ENCODE results near the gene MOB3B.
A peak's percentile ranks its signal among the peaks of the same experiment; 100 is the strongest.
"Not testable (repeated sequence)": the region's sequence is repeated elsewhere in the genome, so short reads cannot be mapped to it uniquely, and the experiment has no call there.

Gene MOB3B

DNA sequence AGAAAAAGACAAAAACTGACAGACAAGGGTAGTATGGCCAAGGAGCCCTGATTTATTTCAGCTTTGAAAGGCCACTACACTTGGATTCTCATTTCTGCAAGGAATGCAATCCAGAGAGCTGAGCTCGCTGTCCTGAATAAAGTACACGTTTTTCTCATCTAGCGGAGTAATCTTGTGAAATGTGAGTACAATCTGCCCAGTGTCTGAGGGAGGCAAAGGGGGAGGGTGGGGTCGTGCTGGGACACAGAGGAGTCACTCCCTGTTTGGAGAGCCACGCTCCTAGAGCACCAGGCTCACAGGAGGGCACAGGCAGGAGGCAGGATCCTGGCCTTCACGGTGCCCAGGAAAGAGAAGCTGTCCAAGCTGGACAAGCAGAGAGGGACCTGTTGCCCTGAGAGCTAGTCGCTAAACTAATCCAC lies 56.5 kb downstream of the MOB3B start:
- no peak for DNase-seq

- no peak for DNase-seq
Measured at GRCh38 chr9:27472195-27472594, 57.4 kb downstream of the MOB3B start.

- no peak for DNase-seq
Measured at GRCh38 chr9:27471789-27472188, 57.8 kb downstream of the MOB3B start.

DNA sequence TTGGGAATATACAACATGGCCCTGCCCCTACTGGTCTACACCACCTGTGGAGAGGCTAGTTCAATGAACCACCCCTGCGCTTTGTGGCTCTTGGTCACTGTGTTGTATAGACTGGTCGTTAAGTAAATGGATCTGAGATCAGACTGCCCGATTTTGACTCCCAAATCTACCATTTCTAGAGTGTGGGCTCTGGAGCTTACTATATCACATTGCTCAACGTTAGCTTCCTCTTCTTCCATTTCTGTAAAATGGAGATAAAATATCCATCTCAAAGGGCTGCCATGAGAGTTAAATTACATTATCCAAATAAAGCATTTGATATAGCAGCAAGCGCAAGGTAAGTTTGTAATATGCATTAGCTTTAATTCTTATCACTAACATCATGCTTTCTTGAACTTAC lies 58.2 kb downstream of the MOB3B start:
- no peak for DNase-seq

GRCh38 chr9:27470291-27470856 lies 59.2 kb downstream of the MOB3B start:
- no peak for DNase-seq

DNA sequence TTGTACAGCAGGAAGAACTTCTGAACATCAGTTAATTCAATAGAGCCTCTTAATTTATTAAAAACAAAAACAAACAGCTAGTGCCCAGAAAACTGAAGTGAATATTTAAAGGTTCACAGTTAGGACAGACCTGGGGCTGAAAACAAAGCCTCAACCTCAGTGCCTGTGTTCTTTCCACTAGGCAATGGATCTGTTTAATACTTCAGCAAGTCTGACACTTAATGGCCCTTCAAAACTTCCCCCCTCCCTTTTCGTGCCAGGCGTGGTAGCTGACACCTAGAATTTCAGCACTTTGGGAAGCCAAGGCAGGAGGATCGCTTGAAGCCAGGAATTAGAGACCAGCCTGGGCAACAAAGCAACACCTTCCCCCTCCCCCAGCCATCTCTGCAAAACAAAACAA lies 60.1 kb downstream of the MOB3B start:
- no peak for DNase-seq

GRCh38 chr9:27468462-27469110 lies 61.0 kb downstream of the MOB3B start:
- DNase-seq = peak in 1 of 5 experiments; percentile 9

GRCh38 chr9:27468000-27468399 lies 61.6 kb downstream of the MOB3B start:
- peak in 1 of 5 experiments; percentile 15 for DNase-seq

DNA sequence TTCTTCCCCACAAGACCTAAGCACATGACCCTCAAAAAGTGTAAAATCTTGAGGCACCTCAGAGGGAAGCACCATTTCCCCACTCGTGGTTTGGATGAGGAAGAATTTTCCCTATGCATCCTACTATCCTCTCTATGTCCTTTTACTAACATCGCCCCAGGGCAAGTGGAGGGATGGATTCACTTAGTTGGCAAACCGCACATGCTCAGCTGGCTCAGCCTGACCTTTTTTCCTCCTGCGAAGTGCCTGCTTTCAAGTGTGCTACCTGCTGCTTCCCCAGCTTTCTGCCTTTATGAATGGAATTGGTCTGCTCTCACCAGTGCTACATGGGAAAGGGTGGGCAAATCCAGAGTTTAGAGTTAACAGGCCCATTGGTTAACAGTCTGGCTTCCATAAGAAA lies 62.1 kb downstream of the MOB3B start:
- DNase-seq = no peak

DNA sequence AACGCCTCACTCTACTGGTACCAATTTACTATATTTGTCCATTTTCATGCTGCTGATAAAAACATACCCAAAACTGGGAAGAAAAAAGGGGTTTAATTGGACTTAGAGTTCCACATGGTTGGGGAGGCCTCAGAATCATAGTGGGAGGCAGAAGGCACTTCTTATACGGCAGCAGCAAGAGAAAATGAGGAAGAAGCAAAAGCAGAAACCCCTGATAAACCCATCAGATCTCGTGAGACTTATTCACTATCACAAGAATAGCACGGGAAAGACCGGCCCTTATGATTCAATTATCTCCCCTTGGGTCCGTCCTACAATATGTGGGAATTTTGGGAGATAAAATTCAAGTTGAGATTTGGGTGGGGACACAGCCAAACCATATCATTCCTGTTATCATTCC lies 63.1 kb downstream of the MOB3B start:
- DNase-seq = not testable (repeated sequence)

DNA sequence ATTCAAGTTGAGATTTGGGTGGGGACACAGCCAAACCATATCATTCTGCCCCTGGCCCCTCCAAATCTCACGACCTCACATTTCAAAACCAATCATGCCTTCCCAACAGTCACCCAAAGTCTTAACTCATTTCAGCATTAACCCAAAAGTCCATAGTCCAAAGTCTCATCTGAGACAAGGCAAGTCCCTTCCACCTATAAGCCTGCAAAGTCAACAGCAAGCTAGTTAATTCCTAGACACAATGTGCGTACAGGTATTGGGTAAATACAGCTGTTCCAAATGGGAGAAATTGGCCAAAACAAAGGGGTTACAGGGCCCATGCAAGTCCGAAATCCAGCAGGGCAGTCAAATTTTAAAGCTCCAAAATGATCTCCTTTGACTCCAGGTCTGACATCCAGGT lies 64.7 kb downstream of the MOB3B start:
- DNase-seq = not testable (repeated sequence)

DNA sequence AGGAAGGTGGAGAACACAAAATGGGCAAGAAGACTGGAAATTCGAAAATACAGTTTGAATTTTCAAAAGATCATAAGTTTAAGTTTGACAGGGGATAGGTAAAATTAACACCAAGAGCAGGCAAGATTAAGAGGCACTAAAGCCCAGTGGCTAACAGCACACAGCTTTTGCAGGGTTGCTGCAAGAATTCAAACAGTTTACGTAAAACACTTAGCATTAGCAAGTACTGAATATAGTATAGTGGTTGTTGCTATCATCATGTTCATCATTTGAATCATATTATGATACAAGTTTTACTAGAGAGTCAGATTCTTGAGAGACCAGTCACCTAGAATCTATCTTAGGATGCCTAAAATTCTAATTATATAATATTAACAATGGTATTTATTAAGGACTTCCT lies 66.8 kb downstream of the MOB3B start:
- DNase-seq = no peak

DNA sequence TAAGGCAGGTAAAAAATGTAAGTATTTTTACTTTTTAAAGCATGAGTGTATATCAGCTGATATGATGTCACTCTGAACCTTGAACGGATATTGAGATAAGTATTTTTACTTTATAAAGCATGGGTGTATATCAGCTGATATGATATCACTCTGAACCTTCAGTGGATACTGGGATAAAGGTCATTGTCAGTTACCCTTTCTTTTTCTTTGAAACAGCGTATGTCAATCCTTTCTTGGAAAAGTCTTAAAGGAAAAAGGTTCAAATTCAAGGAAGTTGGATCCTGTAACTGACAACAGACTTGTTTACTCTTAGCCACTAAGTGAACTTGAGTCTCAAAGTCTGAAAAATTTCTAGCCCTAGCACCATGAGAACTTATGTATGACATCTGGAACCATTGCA lies 67.2 kb downstream of the MOB3B start:
- DNase-seq = no peak

- DNase-seq = no peak
Measured at GRCh38 chr9:27460226-27461023, 69.2 kb downstream of the MOB3B start.

GRCh38 chr9:27457445-27457844 lies 72.2 kb downstream of the MOB3B start:
- DNase-seq = no peak

- no peak for DNase-seq
Measured at GRCh38 chr9:27453860-27454553, 75.6 kb downstream of the MOB3B start.

DNA sequence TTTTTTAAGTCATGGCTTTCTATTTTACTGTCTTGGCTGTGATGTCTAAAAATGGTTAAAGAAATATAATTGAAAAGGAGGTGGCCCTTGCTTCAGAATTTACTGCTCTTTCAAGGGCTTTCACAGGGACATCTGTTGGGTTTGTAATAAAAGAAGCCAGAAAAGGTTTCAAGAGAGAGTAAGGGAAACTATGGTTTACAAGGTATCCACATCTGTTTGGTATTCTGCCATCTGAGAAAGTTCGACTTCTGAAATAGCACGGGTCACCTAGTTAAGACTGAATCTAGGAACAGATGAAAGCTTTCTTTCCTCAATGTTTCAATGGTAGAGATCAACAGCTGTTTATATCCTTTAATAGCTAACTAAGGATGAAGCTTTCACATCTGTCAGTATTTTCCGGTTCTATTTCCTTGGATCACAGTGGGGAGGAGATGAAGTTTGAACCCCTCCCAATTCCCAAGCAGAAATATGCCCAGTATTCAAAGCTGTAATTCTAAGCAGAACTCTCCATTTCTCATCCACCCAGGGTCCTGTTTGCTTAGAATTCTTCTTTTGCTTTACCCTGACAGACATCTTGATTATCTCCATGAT lies 78.3 kb downstream of the MOB3B start:
- no peak for DNase-seq

GRCh38 chr9:27450752-27451151 lies 78.9 kb downstream of the MOB3B start:
- DNase-seq = no peak

DNA sequence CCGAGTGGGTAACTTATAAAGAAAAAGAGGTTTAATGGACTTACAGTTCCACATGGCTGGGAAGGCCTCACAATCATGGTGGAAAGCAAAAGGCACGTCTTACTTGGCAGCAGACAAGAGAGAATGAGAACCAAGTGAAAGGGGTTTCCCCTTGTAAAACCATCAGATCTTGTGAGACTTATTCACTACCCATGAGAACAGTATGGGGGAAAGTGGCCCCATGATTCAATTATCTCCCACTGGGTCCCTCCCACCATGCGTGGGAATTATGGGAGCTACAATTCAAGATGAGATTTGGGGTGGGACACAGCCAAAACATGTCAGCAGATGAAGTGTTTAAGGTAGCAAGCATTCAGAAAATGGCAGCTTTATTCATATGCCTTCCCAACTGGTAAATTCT lies 81.3 kb downstream of the MOB3B start:
- DNase-seq = not testable (repeated sequence)

DNA sequence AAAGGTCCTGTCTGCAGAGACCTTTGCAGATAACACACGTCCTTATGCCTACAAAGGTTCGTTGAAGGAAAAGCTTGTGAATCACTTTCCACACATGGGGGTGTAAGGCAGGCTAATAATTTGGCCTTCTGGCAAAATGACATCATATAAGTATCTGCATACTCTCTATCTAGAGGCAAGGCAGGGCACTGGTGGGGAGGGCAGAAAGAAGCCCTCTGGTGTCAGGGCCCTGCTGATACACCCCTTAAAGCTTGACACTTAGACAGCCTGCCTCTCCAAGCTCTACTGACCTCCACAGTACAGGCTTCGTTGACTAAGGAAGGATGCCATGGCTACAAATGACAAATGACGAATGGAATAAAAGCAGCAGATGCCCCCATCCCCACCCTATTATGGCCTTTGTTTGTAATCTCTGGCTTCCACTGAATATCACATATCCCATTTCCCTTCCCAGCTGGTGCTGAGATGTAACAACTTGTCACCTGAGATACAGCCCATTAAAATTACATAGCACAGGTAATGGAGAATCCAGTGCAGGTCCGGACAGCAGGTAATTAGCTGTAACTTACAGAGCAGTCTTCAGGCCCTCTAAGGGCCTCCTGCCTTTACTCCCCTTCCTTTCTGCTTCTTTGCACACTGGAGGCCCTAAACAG lies 82.5 kb downstream of the MOB3B start:
- no peak for DNase-seq

GRCh38 chr9:27445688-27446087 lies 83.9 kb downstream of the MOB3B start:
- DNase-seq = no peak

DNA sequence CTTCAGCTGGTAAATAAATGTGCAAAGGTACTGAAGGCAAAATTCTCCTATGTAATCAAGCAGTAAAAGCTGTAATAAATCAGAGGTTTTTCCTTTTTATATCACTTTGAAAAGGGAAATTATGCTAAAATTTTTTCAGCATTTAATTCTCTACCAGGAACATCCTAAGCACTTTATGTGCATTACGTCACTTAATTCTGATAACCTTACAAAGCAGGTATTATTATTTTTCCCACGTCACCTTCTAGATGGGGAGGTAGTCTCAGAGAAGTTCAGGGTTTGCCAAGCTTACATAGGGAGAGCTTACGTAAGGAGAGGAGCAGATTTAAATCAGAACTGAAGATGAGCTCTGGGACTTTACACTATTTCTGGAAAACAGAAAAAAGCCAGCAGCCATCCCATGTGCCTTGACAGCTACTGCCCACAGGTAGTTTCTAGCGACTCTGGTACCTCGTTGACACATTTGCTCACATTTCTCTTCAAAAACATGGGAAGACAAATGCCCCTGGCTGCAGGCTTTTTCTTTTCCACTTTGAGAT lies 84.5 kb downstream of the MOB3B start:
- DNase-seq = no peak

Data from T-helper 2 cell (primary cell).